Cerebellar cortex (tissue), 1 donor: ENCODE data around the gene SIPA1L2.

Source experiments
- DNase-seq: peaks from one replicate; pipeline ENCODE4 v3.0.0-alpha.2; 2015; ENCODE audit warnings: low spot score

SIPA1L2 gene, protein sequence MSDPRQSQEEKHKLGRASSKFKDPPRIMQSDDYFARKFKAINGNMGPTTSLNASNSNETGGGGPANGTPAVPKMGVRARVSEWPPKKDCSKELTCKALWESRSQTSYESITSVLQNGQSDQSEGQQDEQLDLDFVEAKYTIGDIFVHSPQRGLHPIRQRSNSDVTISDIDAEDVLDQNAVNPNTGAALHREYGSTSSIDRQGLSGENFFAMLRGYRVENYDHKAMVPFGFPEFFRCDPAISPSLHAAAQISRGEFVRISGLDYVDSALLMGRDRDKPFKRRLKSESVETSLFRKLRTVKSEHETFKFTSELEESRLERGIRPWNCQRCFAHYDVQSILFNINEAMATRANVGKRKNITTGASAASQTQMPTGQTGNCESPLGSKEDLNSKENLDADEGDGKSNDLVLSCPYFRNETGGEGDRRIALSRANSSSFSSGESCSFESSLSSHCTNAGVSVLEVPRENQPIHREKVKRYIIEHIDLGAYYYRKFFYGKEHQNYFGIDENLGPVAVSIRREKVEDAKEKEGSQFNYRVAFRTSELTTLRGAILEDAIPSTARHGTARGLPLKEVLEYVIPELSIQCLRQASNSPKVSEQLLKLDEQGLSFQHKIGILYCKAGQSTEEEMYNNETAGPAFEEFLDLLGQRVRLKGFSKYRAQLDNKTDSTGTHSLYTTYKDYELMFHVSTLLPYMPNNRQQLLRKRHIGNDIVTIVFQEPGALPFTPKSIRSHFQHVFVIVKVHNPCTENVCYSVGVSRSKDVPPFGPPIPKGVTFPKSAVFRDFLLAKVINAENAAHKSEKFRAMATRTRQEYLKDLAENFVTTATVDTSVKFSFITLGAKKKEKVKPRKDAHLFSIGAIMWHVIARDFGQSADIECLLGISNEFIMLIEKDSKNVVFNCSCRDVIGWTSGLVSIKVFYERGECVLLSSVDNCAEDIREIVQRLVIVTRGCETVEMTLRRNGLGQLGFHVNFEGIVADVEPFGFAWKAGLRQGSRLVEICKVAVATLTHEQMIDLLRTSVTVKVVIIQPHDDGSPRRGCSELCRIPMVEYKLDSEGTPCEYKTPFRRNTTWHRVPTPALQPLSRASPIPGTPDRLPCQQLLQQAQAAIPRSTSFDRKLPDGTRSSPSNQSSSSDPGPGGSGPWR (N-terminal part only)

DNA sequence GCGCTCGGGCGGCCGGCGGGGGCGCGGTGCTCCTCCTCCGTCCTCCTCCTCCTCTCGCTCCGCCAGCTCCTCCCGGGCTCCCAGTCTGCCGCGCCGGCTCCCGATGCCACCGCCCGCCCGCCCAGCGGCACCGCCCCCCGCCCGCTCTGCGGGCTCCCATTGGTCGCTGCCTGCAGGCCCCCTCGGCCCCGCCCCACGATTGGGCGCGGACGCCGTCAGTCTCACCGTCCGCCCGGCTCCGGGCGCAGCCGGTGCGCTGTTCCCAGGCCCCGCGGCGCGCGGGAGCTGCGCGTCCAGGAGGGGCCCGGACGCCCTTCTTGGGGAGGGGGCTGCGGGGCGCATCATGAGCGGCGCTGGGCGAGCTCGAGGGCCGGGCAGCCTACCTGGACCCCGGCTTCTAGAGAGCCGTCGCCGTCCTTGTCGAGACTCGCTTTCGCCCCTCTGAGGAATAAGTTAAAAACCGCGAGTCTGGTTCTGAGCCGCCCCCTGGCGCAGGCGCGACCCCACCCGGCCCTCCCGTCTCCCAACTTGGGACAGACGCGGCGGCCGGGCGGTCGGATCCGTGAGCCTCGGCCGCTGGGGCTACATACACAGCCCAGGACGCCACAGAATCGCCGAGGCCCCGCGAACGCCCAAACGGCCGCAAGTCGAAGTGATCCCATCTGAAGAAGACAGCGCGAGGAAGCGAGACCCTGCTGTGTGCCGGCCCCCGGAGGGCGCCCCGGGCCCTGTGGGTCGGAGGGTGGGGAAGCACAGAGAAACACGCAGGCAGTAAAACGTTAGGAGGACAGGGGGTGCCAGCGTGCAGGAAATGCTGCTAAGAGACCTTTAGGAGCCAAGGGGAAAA, at the start of gene SIPA1L2:
Gene SIPA1L2, minus strand, starts transcription at position 87 of the 847 bp plus-strand sequence. CDS start 114,794 bp downstream, outside the sequence.
- DNase-seq = peak; percentile 80

DNA sequence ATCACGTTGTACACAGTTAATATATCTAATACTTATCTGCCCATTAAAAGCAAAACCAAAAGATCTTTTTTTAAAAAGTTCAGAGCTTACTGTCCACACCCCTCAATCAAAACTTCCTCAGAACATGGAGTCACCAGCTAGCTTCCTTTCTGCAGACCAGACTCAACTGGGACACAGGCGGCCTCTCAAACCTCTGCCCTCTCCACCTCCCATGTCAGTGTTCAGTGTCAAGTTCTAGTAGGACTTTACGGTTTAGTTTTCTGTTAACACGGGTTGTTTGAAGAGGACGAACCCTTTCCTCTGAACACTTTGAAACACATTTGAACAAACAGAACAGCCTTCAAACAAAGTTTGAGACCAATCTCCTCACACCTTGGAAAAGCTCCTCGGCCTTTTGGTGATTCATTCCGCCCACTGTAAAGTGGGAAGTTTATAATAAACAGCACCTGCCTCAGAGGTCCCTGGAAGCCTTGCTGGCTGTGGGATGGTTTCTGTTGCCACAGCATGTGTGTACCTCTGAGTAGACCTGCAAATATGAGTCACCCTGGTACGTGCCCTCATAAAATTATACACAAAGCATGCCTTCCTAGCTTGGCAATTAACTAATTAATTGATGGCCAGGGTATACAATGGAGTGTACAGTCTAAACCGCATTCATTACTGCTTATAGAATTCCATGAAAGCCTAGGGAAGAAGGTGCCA, 48.4 kb upstream of the SIPA1L2 start:
- no peak for DNase-seq

DNA sequence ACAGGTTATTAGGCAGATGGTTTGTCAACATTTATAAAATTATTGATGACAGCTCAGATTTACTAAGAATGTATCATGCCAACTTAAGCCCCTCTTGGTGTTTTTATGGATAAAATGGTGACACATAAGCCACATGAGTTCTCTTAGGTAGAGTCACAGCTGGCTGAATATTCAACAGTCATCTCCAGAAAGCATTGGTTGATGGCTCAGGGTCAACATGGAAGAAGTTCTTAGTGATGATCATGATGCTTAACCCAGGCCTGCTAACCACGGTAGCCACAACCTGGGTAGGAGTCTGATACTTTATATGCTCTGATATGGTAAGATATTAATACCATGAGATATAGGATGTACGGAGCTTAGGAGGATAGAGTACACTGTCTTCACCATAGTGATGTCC, 46.4 kb upstream of the SIPA1L2 start:
- no peak for DNase-seq

DNA sequence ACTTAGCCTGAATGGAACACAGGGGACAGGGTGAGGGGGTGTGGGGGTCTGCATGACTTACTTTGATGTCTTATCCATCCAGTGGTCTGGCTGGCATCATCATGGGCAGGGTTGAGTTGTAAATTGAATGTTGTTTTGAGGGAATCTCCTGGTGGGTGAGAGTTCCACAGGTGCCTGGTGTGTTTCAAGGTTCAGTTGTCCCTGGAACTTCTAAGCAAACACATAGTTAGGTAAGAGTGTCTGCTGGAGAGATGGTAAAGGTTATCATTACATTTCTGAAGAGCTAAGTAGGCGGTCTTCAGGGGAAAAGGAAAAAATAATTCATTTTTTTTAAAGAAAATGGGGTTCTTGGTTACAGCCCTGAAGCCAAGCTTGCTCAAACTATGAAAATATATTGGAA, 46.0 kb upstream of the SIPA1L2 start:
- DNase-seq = no peak

DNA sequence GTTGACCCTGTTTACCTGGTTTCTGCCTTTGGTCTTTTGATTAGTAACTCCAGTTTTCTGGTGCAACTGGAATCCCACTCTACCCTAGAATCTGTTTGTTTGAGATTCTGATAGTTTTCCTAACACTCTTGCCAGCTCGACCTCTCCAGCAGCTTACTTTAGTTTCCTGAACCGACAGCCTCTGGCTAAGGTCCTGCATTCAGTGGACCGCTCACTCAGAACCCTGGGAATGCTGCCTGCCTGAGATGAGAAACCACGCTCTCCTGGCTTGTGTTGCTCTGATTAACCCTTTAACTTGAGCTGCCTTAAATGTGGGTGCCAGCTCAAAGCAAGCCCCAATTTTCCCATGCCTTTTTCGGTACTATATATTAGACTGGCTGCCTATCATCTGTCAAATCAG, 45.3 kb upstream of the SIPA1L2 start:
- DNase-seq = no peak

DNA sequence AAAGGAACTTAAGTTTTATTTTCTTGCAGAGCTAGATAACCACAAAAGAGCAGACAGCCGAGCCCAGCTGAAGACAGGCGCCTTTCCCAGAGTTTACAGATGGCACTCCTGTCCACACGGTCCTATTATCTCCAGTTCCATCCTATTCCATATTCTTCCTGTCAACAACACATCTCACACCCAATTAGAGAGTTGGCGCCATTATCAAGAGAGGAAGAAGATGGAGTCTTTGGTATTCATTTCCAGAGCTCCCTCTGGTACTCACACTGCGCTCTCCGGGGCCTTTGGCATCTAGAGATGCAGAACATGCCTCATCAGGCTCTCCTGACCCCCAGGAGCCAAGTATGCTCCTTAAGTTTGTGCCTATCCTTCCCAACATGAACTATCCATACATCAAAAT, 43.3 kb upstream of the SIPA1L2 start:
- no peak for DNase-seq

DNA sequence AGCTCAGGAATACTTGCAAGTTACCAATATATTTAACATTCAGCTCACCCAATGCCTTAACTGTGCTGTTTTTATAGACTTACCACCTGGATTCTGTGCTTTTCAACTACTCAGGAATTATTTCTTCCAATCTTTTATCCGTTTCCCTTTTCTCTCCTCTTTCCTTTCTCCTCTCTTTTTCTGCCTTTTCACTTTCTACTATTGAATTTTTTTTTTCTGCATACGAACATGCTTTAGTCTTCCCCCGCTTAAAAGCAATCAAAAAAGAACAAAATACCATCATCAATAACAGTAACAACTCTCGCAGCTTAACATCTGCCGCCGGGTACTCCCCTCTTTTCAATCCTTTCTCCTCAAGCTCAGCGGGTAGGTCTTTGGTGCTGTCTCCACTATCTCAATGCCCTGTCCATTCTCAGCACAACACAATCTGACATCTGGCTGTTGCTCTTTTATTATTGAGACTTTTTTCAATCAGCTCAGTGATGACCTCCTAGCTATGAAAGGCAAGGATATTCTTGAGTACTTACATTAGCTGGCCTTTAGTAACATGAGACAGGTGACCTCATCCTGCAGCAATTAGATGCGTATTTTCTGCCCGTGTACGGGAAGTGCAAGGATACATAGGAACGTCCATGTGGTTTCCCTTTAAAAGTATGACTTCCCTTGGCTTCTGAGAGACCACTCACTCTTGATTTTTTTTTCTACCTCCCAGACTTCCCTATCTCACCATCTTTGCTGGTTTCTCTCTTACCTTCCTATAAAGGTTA, 40.2 kb upstream of the SIPA1L2 start:
- DNase-seq = no peak

DNA sequence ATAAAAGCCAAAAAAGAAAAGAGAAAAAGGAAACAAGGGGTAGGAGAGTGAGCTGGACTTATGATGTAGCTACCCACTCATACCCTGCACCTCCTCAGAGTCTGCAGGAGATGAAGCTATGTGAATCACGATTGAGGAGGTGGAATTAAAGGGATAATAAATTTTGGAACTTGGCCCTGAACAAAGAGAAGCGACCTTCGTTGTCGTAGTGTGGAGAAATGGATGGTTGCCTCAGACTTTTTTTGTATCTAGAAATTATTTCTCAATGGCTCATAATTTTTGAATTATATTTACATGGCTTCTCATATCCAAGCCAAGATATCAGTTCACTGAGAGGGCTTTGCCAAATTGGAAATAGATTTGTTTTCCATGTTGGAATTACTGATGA, 37.8 kb upstream of the SIPA1L2 start:
- DNase-seq = no peak

DNA sequence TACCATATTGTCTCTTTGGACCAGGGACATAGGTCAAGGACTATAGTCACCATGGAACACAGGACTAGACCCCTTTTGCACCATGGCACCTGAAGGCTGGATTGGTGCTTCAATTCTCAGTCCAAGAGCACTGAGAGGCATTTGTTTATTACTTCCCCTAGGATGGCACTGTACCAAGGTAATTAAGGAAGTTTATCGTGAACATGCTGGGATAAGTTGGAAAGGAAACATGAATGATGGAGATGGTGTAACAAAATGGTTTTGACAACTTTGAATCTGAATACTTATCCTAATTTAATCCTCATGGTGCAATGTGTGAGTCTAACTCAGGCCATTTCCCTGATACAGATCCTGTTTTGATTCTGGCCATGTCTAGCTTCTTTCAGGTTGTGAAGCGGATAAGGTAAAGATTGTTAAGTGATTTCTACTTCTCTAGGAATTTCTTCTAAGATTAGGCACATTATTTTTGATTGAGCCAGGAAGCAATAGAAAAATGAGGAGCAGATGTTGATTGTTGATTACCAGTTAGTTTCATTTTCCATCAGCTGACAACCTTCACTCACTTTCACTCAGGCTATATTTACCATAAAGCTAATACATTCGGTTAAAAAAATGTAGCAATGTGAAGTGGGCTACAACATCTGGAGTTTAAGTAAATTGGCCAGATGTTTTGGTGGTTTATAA, 37.3 kb upstream of the SIPA1L2 start:
- DNase-seq = no peak

DNA sequence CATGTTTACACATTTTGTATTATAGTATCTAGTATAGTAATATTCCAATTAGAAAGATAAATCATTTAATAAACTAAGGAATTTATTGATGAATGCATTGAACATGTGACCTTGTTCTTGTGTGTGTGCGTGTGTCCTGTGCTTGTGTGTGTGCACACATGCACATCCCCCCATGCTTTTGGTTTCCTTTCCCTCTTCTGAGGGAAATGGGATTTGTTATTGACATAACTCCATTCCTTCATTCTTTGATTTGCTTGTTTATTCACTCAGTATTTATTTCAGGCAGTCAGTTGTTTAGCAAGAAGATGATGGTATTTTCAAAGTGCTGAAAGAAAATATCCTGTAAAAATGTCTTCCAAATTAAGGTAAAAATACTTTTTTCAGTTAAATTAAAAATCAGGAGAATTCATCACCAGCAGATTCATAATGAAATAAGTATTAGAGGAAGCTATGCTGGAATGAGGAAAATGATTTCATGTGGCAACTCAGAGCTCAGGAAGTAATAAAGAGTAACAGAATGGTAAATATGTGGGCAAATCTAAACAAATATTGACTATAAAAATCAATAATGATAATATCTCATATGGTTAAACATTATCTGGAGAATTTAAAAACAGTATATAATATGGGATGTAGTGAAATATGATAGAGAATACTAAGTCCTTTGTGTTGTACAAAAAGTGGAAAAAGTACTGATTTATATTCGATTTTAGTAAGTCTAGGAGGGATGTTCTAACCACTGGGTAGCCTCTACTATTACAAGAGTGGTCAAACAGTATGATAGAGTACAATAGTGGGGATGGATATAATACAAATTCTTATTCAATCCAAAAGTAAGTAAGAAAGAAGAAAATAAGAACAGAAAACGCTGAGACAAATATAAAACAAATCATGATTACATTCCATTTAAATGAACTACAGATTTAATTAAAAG, 35.2 kb upstream of the SIPA1L2 start:
- DNase-seq = no peak

DNA sequence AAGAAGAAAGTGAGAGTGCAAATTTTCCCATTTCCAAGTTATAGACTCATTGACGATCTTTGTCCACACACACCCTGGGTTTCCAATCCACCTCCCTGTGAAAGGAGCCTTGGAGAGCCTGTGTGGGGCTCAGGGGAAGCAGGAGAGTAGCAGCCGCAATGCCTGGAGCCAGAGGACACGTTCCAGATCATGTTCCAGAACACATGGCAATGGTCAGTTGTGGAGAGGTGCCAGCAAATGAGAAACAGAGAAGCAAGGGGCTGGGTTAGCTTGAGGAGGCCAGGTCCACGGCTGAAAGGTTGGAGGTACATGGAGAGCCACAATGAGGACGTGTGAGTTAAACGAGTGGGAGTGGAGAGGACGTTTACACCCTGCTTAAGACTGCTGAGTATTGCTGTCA, 33.0 kb upstream of the SIPA1L2 start:
- DNase-seq = no peak

DNA sequence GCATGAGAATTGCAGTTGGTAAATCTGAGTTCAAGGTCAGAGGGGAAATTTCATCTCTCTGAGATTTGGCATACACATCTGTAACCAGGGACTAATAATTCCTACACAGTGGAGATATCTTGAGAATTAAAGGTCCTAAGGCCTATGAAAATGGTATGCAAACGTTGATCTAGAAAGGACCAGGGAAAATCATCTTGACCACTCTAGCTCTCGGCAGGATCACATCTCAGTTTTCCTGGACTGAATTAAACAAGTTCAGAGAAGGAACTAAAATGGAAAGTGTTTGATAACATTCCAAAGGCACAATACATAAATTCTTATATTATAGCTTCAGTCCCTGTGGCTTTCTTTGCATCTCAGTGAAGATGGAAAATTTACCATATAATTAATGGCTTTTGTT, 28.5 kb upstream of the SIPA1L2 start:
- no peak for DNase-seq

DNA sequence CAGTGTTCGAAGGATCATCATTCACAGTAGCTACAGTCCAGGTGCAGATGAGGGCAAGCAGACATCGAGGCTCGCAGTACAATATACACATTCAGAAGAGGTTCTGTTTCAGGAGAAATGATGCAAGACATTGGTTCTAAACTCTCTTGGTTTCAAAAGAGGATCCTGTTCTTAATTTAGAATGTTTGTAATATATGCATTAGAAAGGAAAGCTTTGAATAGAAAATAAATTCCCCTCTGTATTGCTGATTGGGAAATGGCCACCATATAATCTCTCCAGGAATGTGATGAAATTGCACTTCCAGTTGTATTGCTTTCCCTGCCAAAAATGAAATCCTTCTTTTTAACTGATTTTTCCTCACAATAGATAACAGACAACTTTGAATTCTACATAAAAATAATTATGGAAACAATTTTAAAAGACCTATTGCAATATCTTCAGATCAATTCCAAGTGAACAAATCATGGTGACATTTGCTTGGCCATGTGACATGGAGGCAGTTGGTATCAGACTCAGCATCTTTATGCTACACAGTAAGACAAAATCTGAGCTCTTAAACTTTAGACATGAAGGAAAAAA, 27.6 kb upstream of the SIPA1L2 start:
- no peak for DNase-seq

DNA sequence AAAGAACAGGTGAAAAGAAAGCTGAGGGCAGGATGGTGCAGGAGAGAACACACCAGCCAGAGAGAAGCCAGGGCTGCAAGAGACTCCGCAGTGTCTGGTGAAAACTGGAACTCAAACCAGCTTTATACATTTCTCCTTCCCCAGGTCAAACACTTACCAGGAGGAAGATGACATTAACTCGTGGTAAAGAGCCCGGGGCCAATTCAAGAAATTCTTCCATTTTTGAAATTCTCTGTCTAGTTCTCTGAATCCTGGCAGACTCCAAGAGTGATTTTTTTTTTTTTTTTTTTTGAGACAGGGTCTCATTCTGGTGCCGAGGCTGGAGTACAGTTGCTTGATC, 25.8 kb upstream of the SIPA1L2 start:
- no peak for DNase-seq

DNA sequence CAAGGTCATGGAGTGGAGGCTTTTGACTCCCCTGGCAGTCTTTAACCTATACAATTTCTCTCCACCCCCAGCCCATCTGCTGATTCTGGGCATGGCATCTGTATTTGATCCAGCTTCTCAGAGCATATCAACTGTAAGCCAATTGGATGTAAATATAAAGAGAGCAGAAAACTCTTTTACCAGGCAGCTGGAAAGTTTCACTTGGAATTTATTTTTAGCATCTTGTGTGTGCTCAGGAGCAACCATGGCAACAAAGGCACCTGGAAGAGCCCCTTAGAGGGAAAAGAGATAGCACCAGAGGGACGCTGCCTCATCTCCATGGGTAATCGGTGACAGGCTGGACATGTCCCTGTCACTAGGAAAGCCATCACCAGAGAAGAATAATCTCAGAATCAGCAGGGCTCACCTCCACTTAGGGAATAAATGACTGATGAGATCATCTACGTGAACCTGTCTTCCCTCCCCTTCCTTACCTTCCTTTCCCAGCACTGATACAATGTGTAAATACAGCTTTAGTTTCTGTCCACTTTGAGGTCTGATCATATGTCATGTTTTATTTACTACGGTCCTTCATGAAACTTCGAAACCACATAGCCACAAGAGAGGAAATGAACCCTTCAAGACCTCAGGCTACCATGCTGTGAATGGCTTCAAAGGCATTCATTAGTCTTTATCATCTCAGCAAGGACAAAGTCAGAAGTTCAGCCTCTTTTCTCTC, 25.3 kb upstream of the SIPA1L2 start:
- DNase-seq = no peak

DNA sequence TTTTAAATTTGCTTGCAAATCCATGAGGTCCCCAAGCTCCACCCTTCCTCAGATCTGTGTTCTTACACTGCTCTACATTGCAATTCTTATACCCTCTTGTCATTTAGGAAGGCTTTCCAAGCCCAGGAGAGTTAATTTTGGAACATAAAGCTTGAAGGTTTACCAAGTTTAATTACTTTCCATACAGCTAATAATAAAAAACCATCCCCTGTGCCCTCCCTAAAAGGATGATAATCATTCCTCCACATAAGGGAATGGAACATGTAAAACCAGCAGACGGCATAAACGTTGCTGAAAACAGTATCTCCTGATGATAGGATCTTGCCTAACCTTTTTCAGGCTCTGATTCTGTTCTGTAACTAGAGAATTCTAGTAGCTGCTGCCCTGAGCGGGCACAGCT, 23.9 kb upstream of the SIPA1L2 start:
- no peak for DNase-seq

DNA sequence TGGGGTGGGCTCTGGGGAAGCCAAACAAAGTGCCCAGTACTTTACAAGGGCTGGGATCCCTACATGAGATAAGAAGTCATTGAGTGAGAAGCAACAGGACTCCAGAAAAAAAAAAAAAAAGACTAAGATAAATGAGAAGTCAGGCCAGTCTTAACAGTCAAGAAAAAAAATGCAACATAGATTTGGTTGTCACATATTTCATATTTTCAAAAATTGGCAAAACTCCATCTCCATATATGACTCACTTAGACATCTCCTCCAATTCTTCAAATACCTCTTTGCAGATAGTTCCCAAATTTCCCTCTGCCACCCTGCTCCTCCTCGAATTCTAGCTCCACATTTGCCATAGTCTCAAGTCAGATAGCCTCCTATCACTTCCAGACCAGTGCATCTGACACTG, 20.9 kb upstream of the SIPA1L2 start:
- no peak for DNase-seq

DNA sequence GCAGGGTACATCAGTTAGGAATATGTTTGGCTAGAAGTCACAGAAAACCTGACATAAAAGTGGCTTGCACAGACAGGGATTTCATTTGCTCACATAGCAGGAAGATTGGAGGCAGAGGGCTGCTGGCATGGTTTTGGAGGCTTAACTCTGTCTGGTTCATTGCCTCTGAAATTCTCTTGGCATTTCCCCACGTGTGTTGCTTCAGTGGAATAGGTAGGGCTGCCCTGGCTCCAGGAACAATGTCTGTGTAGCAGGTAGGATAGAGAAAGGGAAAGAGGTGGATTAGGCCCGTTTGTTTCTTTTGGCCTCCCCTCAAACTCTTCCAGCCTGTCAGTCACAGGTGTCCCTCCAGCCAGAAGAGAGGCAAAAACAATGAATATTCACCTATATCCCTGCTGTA, 20.5 kb upstream of the SIPA1L2 start:
- DNase-seq = no peak
